COR-L47 (cell line): Measurements from ENCODE around the gene GGCT.
"Not testable (repeated sequence)": the region's sequence is repeated elsewhere in the genome, so short reads cannot be mapped to it uniquely, and the experiment has no call there.

ENCODE experiments used
- DNase-seq: peaks from one replicate; lab custom pipeline; 2025; lab: John Stamatoyannopoulos, UW

Gene GGCT

GRCh38 chr7:30515761-30516160, 11.1 kb upstream of the GGCT start:
- DNase-seq = no peak

- DNase-seq = no peak
Measured at GRCh38 chr7:30514776-30515175, 10.1 kb upstream of the GGCT start.

- no peak for DNase-seq
Measured at GRCh38 chr7:30514177-30514576, 9.5 kb upstream of the GGCT start.

GRCh38 chr7:30513762-30514161, 9.1 kb upstream of the GGCT start:
- no peak for DNase-seq

GRCh38 chr7:30511973-30512662, 7.5 kb upstream of the GGCT start:
- no peak for DNase-seq

GRCh38 chr7:30511494-30511893, 6.9 kb upstream of the GGCT start:
- DNase-seq = no peak

GRCh38 chr7:30510124-30511075, 5.8 kb upstream of the GGCT start:
- DNase-seq = peak; percentile 54

GRCh38 chr7:30509171-30509857, 4.7 kb upstream of the GGCT start:
- DNase-seq = not testable (repeated sequence)

- not testable (repeated sequence) for DNase-seq
Measured at GRCh38 chr7:30507346-30507900, 2.8 kb upstream of the GGCT start.

- DNase-seq = no peak
Measured at GRCh38 chr7:30505174-30505697, 607 bp upstream of the GGCT start.

- DNase-seq = no peak
Measured at GRCh38 chr7:30503274-30504212, 1.1 kb downstream of the GGCT start.

GRCh38 chr7:30502470-30503251, 2.0 kb downstream of the GGCT start:
- DNase-seq = no peak

GRCh38 chr7:30501264-30501663, 3.4 kb downstream of the GGCT start:
- DNase-seq = no peak

GRCh38 chr7:30493228-30493627, 11.4 kb downstream of the GGCT start:
- no peak for DNase-seq

- no peak for DNase-seq
Measured at GRCh38 chr7:30491417-30491816, 13.2 kb downstream of the GGCT start.

- DNase-seq = no peak
Measured at GRCh38 chr7:30487371-30487770, 17.3 kb downstream of the GGCT start.

- no peak for DNase-seq
Measured at GRCh38 chr7:30485667-30486066, 19.0 kb downstream of the GGCT start.

- not testable (repeated sequence) for DNase-seq
Measured at GRCh38 chr7:30481416-30481815, 23.2 kb downstream of the GGCT start.

- no peak for DNase-seq
Measured at GRCh38 chr7:30479202-30480120, 25.2 kb downstream of the GGCT start.
